Prostate gland (tissue), 2 donors: ENCODE results near the gene GJB5.

Experiments used
- CTCF ChIP-seq, 4 experiments: fragments of 200-600 bp in 2 of 4; fragments of 450-650 bp in 2 of 4; sonication (generic) in 2 of 4; IDR thresholded peaks; 1 replicate in 3 of 4; 2 replicates in 1 of 4; pipeline ENCODE4 v1.5.1; 2016 to 2019; ENCODE audit warnings: antibody characterized with exemption in 4 of 4, mild to moderate bottlenecking in 2 of 4, moderate library complexity in 2 of 4
- POLR2A ChIP-seq: fragments of 450-650 bp; IDR thresholded peaks from one replicate; pipeline ENCODE4 v1.6.1; 2016; ENCODE audit warnings: antibody characterized with exemption, mild to moderate bottlenecking
- POLR2AphosphoS5 ChIP-seq: sonication (generic); formaldehyde crosslinking; IDR thresholded peaks from one replicate; pipeline ENCODE4 v1.6.1; 2017; ENCODE audit warnings: antibody characterized with exemption

- TF ChIP-seq POLR2A, result no peak
- TF ChIP-seq CTCF (IDR thresholded peaks at IDR 0.05), result no peak
- no peak for TF ChIP-seq POLR2AphosphoS5
Measured at GRCh38 chr1:34762474-34763141, 7.8 kb downstream of the GJB5 start.
